Prostate gland (tissue), 2 donors: ENCODE measurements around the gene NID2. TPM values are rescaled to one million over a fixed set of nuclear protein-coding genes. Genes with fewer than 3 reads are reported as not detected.

Experiments used
- DNase-seq: peaks from one replicate; pipeline ENCODE4 v3.0.0-alpha.2; 2019; ENCODE audit warnings: low spot score
- H3K27ac ChIP-seq, 2 donors: fragments of 200-600 bp; sonication (generic); 2 replicates each; pipeline ENCODE4 v1.5.1; 2017 to 2019
- H3K27me3 ChIP-seq: fragments of 200-600 bp; sonication (generic); replicated peaks from 2 replicates; pipeline ENCODE4 v1.5.1; 2019; ENCODE audit not compliant: insufficient read depth
- H3K36me3 ChIP-seq, 2 donors: fragments of 200-600 bp; sonication (generic); 1 replicate in 1 of 2; 2 replicates in 1 of 2; pipeline versions ENCODE4 v1.5.1 to v1.8.1; 2017 to 2019
- H3K4me1 ChIP-seq: fragments of 200-600 bp; sonication (generic); replicated peaks from 2 replicates; pipeline ENCODE4 v1.5.1; 2019
- H3K4me3 ChIP-seq, 2 donors: fragments of 200-600 bp; sonication (generic); 2 replicates each; pipeline ENCODE4 v1.5.1; 2017 to 2019
- H3K9me3 ChIP-seq: fragments of 200-600 bp; sonication (generic); 2 replicates; pipeline ENCODE4 v1.5.1; 2017
- CTCF ChIP-seq, 4 experiments: fragments of 200-600 bp in 2 of 4; fragments of 450-650 bp in 2 of 4; sonication (generic) in 2 of 4; IDR thresholded peaks; 1 replicate in 3 of 4; 2 replicates in 1 of 4; pipeline ENCODE4 v1.5.1; 2016 to 2019; ENCODE audit warnings: antibody characterized with exemption in 4 of 4, mild to moderate bottlenecking in 2 of 4, moderate library complexity in 2 of 4
- POLR2A ChIP-seq: fragments of 450-650 bp; IDR thresholded peaks from one replicate; pipeline ENCODE4 v1.6.1; 2016; ENCODE audit warnings: antibody characterized with exemption, mild to moderate bottlenecking
- POLR2AphosphoS5 ChIP-seq: sonication (generic); formaldehyde crosslinking; IDR thresholded peaks from one replicate; pipeline ENCODE4 v1.6.1; 2017; ENCODE audit warnings: antibody characterized with exemption
- WGBS: methylation state at CpG from one replicate; pipeline ENCODE4 v1.1.5; 2018; 5-methylcytosine and 5-hydroxymethylcytosine counted together
- intact Hi-C: fragments of 100-400 bp; cut with DNase I; formaldehyde crosslinking; loops from one replicate; pipeline ENCODE4 v1.14.2; 2022
- total RNA-seq, 2 donors: library from RNA; depleted of rRNA; stranded (reverse); fragments of >200 nt; gene quantifications; one replicate each; pipeline ENCODE4 v1.1.0, GENCODE V29; 2016

NID2 gene
- total RNA-seq, 2 donors from 2014 or later: 6.9 to 17.2 TPM

GRCh38 chr14:52067873-52068614 lies 815 bp downstream of the NID2 start:
- intact Hi-C loops: no loop called here
- DNase-seq: no peak
- peak overlapping the region; percentile 43 to 45 for H3K4me3 ChIP-seq
- peak overlapping the region; percentile 56 to 59 for H3K27ac ChIP-seq
- no peaks in the 10 kb centered on the region for H3K36me3 ChIP-seq
- no peaks in the 10 kb centered on the region for H3K27me3 ChIP-seq
- H3K9me3 ChIP-seq: no peaks in the 10 kb centered on the region
- 4% methylated on average over 49 of the region's 49 CpGs for WGBS
- no peaks in the 10 kb centered on the region for H3K4me1 ChIP-seq
- no peak for TF ChIP-seq CTCF (IDR thresholded peaks at IDR 0.05)
- no peak for TF ChIP-seq POLR2AphosphoS5
- TF ChIP-seq POLR2A: no peak

GRCh38 chr14:52064174-52064573 lies 4.7 kb downstream of the NID2 start:
- no peak for DNase-seq
- Histone ChIP-seq H3K27me3 (no peaks in the 10 kb centered on the region), H3K36me3 (no peaks in the 10 kb centered on the region), H3K27ac (no peak overlapping the region), H3K4me3 (no peak overlapping the region), H3K4me1 (no peaks in the 10 kb centered on the region), H3K9me3 (no peaks in the 10 kb centered on the region)
- no peak for TF ChIP-seq POLR2A
- no peak for TF ChIP-seq POLR2AphosphoS5
- no peak for TF ChIP-seq CTCF (IDR thresholded peaks at IDR 0.05)
- 96% methylated on average over 2 of the region's 2 CpGs for WGBS
- intact Hi-C loops: no loop called here

GRCh38 chr14:52063052-52063462 lies 5.8 kb downstream of the NID2 start:
- no peak for DNase-seq
- no peaks in the 10 kb centered on the region for H3K9me3 ChIP-seq
- H3K27ac ChIP-seq: no peak overlapping the region
- H3K27me3 ChIP-seq: no peaks in the 10 kb centered on the region
- no peak overlapping the region for H3K4me3 ChIP-seq
- H3K4me1 ChIP-seq: no peaks in the 10 kb centered on the region
- TF ChIP-seq POLR2A (no peak), CTCF (IDR thresholded peaks at IDR 0.05) (no peak), POLR2AphosphoS5 (no peak)
- 19% methylated on average over 2 of the region's 2 CpGs for WGBS
- intact Hi-C loops: no loop called here
- H3K36me3 ChIP-seq: no peaks in the 10 kb centered on the region

- Histone ChIP-seq H3K4me3 (no peak overlapping the region), H3K4me1 (no peaks in the 10 kb centered on the region), H3K36me3 (no peaks in the 10 kb centered on the region), H3K27ac (peak overlapping the region in 1 of 2 donors; percentile 4), H3K9me3 (no peaks in the 10 kb centered on the region), H3K27me3 (no peaks in the 10 kb centered on the region)
- TF ChIP-seq CTCF (IDR thresholded peaks at IDR 0.05): no peak
- TF ChIP-seq POLR2AphosphoS5: no peak
- TF ChIP-seq POLR2A: no peak
- 76% methylated on average over 1 of the region's 1 CpG for WGBS
- intact Hi-C loops: no loop called here
- DNase-seq: no peak
These were observed 7.0 kb downstream of the NID2 start for GRCh38 chr14:52061890-52062289.

GRCh38 chr14:52061390-52061789 lies 7.5 kb downstream of the NID2 start:
- no peak overlapping the region for H3K27ac ChIP-seq
- no peaks in the 10 kb centered on the region for H3K36me3 ChIP-seq
- DNase-seq: no peak
- H3K4me3 ChIP-seq: no peak overlapping the region
- intact Hi-C loops: no loop called here
- no peaks in the 10 kb centered on the region for H3K27me3 ChIP-seq
- TF ChIP-seq CTCF (IDR thresholded peaks at IDR 0.05): no peak
- TF ChIP-seq POLR2AphosphoS5: no peak
- TF ChIP-seq POLR2A: no peak
- H3K9me3 ChIP-seq: no peaks in the 10 kb centered on the region
- H3K4me1 ChIP-seq: no peaks in the 10 kb centered on the region
- WGBS: 79% methylated on average over 5 of the region's 5 CpGs
